NCI-H1105 (cell line): ENCODE measurements around the gene NIPBL.
"Not testable (repeated sequence)": the region's sequence is repeated elsewhere in the genome, so short reads cannot be mapped to it uniquely, and the experiment has no call there.

Experiments
- DNase-seq: peaks from one replicate; lab custom pipeline; 2025; lab: John Stamatoyannopoulos, UW

The NIPBL gene, protein sequence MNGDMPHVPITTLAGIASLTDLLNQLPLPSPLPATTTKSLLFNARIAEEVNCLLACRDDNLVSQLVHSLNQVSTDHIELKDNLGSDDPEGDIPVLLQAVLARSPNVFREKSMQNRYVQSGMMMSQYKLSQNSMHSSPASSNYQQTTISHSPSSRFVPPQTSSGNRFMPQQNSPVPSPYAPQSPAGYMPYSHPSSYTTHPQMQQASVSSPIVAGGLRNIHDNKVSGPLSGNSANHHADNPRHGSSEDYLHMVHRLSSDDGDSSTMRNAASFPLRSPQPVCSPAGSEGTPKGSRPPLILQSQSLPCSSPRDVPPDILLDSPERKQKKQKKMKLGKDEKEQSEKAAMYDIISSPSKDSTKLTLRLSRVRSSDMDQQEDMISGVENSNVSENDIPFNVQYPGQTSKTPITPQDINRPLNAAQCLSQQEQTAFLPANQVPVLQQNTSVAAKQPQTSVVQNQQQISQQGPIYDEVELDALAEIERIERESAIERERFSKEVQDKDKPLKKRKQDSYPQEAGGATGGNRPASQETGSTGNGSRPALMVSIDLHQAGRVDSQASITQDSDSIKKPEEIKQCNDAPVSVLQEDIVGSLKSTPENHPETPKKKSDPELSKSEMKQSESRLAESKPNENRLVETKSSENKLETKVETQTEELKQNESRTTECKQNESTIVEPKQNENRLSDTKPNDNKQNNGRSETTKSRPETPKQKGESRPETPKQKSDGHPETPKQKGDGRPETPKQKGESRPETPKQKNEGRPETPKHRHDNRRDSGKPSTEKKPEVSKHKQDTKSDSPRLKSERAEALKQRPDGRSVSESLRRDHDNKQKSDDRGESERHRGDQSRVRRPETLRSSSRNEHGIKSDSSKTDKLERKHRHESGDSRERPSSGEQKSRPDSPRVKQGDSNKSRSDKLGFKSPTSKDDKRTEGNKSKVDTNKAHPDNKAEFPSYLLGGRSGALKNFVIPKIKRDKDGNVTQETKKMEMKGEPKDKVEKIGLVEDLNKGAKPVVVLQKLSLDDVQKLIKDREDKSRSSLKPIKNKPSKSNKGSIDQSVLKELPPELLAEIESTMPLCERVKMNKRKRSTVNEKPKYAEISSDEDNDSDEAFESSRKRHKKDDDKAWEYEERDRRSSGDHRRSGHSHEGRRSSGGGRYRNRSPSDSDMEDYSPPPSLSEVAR (N-terminal part only)

DNA sequence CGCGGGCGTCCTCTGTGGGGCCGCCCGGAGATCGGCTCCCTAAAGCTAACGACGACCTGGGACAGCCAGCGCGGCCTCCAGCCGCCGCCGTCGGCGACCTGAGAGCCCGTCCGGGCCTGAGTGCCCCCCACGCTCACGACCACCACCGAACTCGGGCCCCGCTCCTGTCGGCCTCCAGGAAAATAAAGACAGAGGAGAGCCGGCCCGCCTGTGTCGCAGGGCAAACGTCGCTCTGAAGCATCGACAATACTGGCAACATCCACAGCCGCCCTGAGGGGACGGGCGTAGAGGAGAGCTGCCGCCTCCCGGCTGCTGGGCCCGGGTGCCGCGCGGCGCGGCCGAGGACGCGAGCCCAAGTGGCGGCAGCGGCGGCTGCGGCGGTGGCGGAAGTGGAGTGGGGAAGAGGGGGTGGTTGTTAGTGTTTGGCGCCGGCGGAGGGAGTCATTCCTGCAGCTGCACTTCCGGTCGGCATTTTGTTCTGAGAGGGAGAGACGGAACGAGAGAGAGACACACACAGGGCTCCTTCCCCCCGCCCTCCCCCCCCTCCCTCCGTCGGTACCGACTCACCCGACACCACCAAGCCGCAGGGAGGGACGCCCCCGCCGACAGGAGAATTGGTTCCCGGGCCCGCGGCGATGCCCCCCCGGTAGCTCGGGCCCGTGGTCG lies at the start of gene NIPBL:
Gene NIPBL, plus strand, starts transcription at position 471 of the 666 bp plus-strand sequence. CDS start 76,928 bp downstream, outside the sequence.
- DNase-seq = peak; percentile 96

GRCh38 chr5:36832274-36832673 lies 44.3 kb upstream of the NIPBL start:
- DNase-seq = no peak

DNA sequence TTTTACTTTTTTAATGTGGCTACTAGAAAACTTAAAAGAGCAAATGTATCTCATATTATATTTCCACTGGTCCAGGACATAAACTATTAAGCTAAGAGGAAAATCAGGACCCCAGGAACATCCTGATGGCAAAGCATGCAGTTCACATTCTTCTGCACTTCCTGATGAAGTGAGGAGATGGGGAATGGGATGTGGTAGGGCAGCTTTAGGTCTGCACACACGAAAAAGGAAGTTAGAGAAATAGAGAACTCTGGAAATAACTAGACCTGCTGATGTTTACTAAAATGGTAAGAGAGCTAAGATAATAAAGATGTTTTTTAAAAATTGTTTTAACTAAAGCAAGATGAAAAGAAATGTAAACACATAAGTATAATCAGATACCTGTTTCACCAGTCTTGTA lies 39.7 kb upstream of the NIPBL start:
- no peak for DNase-seq

DNA sequence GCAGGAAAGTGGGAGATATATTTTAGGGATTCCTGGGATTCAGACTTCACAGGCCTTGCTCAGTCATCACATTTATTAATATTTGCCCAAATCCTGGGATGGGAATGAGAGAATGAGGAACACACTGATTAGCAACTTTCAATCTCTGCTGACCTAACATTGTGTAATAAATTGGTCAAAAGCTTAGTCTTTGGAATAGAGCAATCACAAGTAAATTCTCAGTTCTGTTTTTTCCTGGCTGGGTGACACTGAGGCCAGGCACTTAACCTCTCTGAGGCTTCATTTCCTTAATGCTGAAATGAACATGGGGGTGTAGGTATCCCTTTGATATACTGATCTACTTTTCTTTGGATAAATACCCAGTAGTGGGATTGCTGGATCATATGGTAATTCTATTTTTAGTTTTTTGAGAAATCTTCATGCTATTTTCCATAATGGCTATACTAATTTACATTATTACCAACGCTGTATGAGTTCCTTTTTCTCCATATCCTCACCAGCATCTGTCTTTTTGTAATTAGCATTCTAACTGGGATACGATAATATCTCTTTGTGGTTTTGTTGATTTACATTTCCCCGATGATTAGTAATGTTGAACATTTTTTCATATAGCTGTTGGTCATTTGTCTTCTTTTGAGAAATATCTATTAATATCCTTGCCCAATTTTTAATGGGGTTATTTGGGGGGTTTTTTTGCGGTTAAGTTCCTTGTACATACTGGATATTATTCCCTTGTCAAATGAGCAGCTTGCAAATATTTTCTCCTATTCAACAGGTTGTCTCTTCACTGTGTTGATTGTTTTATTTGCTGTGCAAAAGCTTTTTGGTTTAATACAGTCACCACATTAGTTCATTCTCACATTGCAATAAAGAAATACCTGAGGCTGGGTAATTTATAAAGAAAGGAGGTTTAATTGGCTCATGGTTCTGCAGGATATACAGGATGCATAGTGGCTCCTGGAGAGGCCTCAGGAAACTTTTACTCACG lies 36.8 kb upstream of the NIPBL start:
- DNase-seq = no peak

DNA sequence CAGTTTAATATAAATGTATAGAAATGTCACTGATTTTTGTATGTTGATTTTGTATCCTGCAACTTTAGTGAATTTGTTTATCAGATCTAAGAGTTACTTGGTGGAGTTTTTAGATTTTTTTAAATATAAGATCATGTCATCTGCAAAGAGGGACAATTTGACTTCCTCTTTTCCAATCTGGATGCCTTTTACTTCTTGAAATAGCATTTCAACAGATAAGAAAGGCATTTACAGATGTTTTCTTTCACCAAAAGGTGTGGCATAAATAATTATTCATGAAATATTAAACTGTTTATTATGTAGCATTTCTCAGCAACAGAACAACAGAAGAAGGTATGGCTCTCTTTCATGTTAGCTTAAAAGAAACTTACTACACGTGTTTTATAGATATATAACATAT lies 34.9 kb upstream of the NIPBL start:
- no peak for DNase-seq

DNA sequence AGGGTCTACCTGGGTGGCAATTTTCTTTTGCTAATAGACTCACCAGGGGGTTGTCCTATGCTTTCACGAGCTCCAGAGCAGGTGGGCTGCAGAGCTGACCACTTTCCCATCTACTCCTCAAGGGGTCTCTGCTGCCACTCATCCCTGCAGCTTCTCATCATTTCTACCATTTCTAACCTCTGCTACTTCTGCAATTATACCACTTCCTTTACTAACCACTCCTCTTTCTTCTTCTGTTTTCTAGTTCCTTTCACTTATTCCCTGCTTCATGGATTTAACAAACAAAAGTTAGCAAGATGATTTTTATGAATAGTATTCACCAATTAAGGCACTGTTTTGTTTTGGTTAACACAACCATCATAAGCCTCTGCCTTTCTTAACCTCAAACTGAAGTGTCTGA lies 34.5 kb upstream of the NIPBL start:
- no peak for DNase-seq

- DNase-seq = no peak
Measured at GRCh38 chr5:36844305-36844704, 32.3 kb upstream of the NIPBL start.

GRCh38 chr5:36848545-36848944 lies 28.0 kb upstream of the NIPBL start:
- not testable (repeated sequence) for DNase-seq

DNA sequence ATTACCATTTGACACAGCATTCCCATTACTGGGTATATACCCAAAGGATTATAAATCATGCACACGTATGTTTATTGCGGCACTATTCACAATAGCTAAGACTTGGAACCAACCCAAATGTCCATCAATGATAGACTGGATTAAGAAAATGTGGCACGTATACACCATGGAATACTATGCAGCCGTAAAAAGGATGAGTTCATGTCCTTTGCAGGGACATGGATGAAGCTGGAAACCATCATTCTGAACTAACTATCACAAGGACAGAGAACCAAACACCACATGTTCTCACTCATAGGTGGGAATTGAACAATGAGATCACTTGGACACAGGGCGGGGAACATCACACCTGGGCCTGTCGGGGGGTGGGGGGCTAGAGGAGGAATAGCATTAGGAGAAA lies 23.7 kb upstream of the NIPBL start:
- not testable (repeated sequence) for DNase-seq

DNA sequence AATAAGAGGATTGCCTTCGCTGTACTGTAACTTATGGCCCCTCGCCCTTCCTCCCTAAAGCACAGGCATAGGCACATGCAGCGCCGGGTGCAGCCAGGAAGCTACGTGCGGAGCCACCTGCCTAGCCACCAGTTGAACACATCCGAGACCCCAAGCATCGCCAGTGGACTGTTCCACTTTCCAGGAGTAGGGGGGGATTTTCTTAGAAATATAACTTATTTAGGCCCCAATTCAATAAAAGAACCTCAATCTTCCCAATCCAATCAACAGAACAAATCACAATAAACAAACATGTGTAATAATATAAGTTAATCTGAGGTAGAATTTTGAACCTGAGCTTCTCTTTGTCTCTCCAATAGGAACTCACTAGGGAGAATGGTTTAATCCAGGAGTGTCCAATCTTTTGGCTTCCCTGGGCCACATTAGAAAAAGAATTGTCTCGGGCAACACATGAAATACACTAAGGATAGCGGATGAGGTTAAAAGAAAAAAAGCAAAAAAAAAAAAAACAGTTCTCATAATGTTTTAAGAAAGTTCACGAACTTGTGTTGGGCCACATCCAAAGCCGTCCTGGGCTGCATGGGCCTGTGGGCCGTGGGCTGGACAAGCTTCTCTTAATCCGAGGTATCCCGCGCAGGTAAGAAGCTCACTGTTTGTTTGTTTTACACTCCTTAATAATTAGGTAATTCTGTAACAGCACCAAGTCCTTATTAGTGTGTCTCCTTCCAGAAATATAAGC lies 22.0 kb upstream of the NIPBL start:
- no peak for DNase-seq

DNA sequence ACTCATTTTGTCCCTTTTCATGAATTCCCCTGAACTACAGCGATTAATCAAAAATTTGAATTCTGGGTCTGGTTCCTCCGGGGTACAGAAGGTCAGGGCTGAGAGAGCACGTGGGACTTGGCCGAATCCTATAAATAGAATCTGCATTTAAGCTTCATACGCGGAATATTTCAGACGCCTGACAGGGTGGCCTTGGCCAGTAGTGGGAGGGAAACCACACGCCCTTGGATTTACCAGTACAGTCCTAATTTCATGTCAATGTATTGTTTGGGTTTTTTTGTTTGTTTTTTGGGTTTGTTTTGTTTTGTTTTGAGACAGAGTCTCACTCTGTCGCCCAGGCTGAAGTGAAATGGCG lies 21.5 kb upstream of the NIPBL start:
- no peak for DNase-seq

DNA sequence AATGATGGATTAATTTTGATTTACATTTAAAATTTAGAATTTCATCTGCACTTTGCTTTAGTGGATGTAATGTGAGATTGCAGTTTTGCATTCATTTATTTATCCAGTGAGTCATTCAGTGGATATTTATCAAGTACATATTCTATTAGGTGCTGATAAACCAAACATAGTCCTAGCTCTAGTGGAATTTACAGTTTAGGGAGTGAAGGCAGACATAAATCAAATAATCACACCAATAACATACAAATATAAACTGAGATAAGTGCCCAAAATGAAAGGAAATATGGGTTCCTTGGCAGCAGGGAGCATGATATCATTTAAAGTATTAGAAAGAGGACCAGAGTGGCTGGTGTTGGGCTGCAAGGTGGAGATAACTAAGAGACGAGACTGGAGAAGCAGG lies 14.7 kb upstream of the NIPBL start:
- DNase-seq = no peak

DNA sequence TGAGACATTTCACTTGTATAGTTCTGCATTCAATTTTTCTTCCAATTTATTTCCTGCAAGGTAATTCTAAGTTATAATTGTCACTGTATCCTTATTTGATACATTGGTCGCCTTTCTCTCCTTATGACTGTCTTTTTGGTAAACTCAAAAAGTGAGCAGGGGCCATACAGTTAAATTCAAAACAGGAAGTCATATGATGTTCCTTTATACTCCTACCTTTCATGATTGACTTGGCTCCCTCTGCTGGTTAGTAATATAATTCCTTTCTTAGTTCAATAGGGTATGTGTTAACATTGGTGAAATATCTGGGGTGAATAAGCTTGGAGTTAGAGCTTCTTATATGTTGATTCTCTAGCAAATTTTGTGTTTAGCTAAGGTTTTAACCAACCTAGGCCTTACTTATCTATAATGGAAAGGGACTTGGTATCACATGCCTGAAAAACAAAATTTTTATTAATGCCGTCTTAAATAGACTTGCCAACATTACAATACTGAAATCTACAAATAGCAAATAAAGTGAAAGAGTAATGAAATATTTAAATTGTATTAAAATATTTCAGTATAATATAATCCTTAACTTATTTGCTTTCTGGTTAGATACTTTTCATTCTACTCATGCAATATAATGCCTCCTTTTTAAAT lies 6.0 kb upstream of the NIPBL start:
- DNase-seq = peak; percentile 77

- no peak for DNase-seq
Measured at GRCh38 chr5:36874465-36874864, 2.1 kb upstream of the NIPBL start.

DNA sequence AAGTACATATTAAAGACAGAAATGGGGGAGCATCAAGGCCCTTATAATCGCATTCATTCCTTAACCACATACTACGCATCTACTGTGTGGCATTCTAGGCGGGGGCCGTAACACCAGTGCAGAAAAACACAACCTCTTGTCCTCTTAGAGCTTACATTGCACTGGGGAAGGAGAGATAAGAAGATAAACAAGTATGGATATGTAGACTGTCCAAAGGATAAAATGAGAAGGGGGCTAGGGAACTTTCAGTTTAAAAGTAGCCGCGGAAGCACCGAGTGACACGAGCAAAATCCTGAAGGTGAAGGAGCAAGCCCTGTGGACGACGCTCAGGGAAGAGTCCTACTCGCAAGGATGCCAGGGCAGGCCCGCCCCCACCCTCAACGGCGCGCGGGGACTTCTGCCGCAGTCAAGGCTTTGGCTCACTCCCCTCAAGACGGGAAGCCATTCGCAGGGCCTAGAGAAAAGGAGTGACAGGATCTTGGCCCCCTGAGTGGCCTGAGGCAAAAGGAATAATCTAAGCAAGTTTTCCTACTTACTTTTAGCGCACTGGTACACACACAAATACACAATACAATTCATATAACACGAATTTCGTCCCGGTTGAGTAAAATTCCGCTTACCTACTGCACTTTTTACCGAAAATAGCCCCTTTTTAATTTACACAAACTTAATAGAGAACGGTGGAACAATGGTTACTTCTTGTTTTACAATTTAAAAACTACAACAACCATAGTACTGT lies 1.3 kb upstream of the NIPBL start:
- DNase-seq = peak; percentile 18

DNA sequence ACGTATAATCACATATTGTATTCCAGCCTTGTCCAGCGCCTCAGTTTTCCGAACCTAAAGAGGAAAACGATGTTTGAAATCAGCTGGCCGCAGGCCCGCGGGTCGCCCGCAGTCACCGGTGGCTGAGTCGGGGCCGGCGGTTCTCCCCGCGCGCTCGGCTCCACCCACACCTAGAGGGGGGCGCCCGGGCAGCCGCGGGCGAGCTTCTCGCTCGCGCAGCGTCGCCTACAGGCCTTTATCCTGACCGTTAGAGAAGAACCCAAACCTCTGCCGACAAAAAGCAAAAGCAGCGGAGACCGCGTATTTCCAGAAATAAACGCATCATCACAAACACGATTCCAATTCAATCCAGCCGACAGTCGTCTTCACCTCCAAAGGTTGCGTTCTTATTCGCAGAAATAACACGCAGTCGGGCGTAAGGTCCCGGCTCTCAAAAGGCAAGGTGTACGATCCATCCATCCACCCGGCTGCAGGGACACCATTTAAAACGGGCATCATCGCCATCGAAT lies 725 bp upstream of the NIPBL start:
- DNase-seq = peak; percentile 79

GRCh38 chr5:36876965-36877666 lies 547 bp downstream of the NIPBL start:
- peak; percentile 48 for DNase-seq
